NCI-H2196 (cell line): ENCODE data around the gene SUPV3L1.
"Not testable (repeated sequence)": the region's sequence is repeated elsewhere in the genome, so short reads cannot be mapped to it uniquely, and the experiment has no call there.

Experiments used
- DNase-seq: peaks from one replicate; lab custom pipeline; 2025; ENCODE audit not compliant: unreplicated experiment; lab: John Stamatoyannopoulos, UW

The SUPV3L1 gene

GRCh38 chr10:69179743-69180524 lies at the start of gene SUPV3L1:
Gene SUPV3L1 (plus strand): TSS chr10:69180234. CDS start chr10:69180292, 58 bp downstream.
- peak; percentile 85 for DNase-seq

GRCh38 chr10:69130251-69130650 lies 49.8 kb upstream of the SUPV3L1 start:
- DNase-seq, result no peak

GRCh38 chr10:69139961-69140360 lies 40.1 kb upstream of the SUPV3L1 start:
- no peak for DNase-seq

GRCh38 chr10:69141304-69141703 lies 38.7 kb upstream of the SUPV3L1 start:
- DNase-seq, result no peak

- DNase-seq, result not testable (repeated sequence)
These were observed 38.0 kb upstream of the SUPV3L1 start for GRCh38 chr10:69142074-69142473.

GRCh38 chr10:69142983-69143382 lies 37.1 kb upstream of the SUPV3L1 start:
- DNase-seq, result no peak

GRCh38 chr10:69145329-69145728 lies 34.7 kb upstream of the SUPV3L1 start:
- DNase-seq, result no peak

- DNase-seq, result no peak
These were observed 34.2 kb upstream of the SUPV3L1 start for GRCh38 chr10:69145864-69146263.

- no peak for DNase-seq
These were observed 33.3 kb upstream of the SUPV3L1 start for GRCh38 chr10:69146759-69147158.

- DNase-seq, result no peak
These were observed 28.1 kb upstream of the SUPV3L1 start for GRCh38 chr10:69151984-69152383.

GRCh38 chr10:69153227-69153626 lies 26.8 kb upstream of the SUPV3L1 start:
- no peak for DNase-seq

- DNase-seq, result no peak
These were observed 19.2 kb upstream of the SUPV3L1 start for GRCh38 chr10:69160809-69161241.

GRCh38 chr10:69168493-69168892 lies 11.5 kb upstream of the SUPV3L1 start:
- DNase-seq, result no peak

- DNase-seq, result no peak
These were observed 7.6 kb upstream of the SUPV3L1 start for GRCh38 chr10:69172241-69172982.

- not testable (repeated sequence) for DNase-seq
These were observed 4.7 kb upstream of the SUPV3L1 start for GRCh38 chr10:69175326-69175725.

- DNase-seq, result no peak
These were observed 3.2 kb upstream of the SUPV3L1 start for GRCh38 chr10:69176823-69177222.

GRCh38 chr10:69179089-69179742 lies 818 bp upstream of the SUPV3L1 start:
- DNase-seq, result peak; percentile 37

GRCh38 chr10:69180525-69181204 lies 631 bp downstream of the SUPV3L1 start:
- no peak for DNase-seq

- no peak for DNase-seq
These were observed 1.4 kb downstream of the SUPV3L1 start for GRCh38 chr10:69181433-69181832.

- no peak for DNase-seq
These were observed 2.0 kb downstream of the SUPV3L1 start for GRCh38 chr10:69182005-69182404.

GRCh38 chr10:69186524-69186923 lies 6.5 kb downstream of the SUPV3L1 start:
- DNase-seq, result no peak
